Left ventricle myocardium inferior (tissue), 1 donor: Measurements from ENCODE around the gene DGUOK. TPM values are rescaled to one million over a fixed set of nuclear protein-coding genes. Genes with fewer than 3 reads are reported as not detected.

Source experiments
- DNase-seq: peaks from one replicate; pipeline ENCODE4 v3.0.0-alpha.2; 2020
- H3K27ac ChIP-seq: fragments of 200-600 bp; replicated peaks from 2 replicates; pipeline ENCODE4 v1.8.0; 2021
- H3K27me3 ChIP-seq: fragments of 200-600 bp; 2 replicates; pipeline ENCODE4 v1.8.0; 2021; ENCODE audit warnings: low read depth
- H3K36me3 ChIP-seq: fragments of 200-600 bp; 2 replicates; pipeline ENCODE4 v1.8.0; 2021
- H3K4me1 ChIP-seq: fragments of 200-600 bp; 2 replicates; pipeline ENCODE4 v1.8.0; 2021
- H3K4me3 ChIP-seq: fragments of 200-600 bp; 2 replicates; pipeline ENCODE4 v1.8.0; 2021; ENCODE audit warnings: mild to moderate bottlenecking, moderate library complexity
- H3K9me3 ChIP-seq: fragments of 200-600 bp; replicated peaks from 2 replicates; pipeline ENCODE4 v1.8.0; 2021
- intact Hi-C: fragments of 100-400 bp; cut with micrococcal nuclease; formaldehyde crosslinking; loops from one replicate; pipeline ENCODE4 v1.11.0; 2022
- total RNA-seq: library from RNA; stranded (reverse); fragmentation: NEBNext Ultra II Directional; extraction: Animal tissue kit (Norgen Biotek cat#: 25700); gene quantifications from one replicate; pipeline ENCODE4 v1.2.1, GENCODE V29; 2021
- TF ChIP-seq, protein P1 (sequence below): fragments of 200-600 bp; IDR thresholded peaks from 2 replicates; pipeline ENCODE4 v1.8.0; 2021; ENCODE audit warnings: antibody characterized with exemption, mild to moderate bottlenecking, borderline replicate concordance
- donor health status: DM: no; HTN: yes; CAD: no; lungs with severe emphysema.

The DGUOK gene
- total RNA-seq, 1 donor from 2014 or later: 21.9 TPM

DNA sequence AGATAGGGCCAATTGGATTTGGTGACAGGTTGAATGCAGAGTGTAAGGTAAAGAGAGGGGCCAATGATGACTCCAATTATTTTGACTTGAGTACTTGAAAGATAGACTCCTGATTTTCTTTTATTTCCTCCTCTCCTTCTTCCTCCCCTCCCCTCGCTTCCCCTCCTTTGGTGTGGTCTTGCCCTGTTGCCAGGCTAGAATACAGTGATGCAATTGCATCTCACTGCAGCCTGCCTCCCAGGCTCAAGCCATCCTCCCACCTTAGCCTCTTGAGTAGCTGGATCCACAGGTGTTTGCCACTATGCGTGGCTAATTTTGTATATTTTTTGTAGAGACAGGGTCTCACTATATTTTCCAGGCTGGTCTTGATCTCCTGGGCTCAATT, 2.3 kb downstream of the DGUOK start:
- H3K4me3 ChIP-seq: no peak overlapping the region
- no peaks in the 10 kb centered on the region for H3K9me3 ChIP-seq
- no peaks in the 10 kb centered on the region for H3K27me3 ChIP-seq
- intact Hi-C loops: no loop called here
- H3K27ac ChIP-seq: no peak overlapping the region
- peaks cover 6% of the 10 kb centered on the region for H3K36me3 ChIP-seq
- DNase-seq: no peak
- TF ChIP-seq, protein P1, sequence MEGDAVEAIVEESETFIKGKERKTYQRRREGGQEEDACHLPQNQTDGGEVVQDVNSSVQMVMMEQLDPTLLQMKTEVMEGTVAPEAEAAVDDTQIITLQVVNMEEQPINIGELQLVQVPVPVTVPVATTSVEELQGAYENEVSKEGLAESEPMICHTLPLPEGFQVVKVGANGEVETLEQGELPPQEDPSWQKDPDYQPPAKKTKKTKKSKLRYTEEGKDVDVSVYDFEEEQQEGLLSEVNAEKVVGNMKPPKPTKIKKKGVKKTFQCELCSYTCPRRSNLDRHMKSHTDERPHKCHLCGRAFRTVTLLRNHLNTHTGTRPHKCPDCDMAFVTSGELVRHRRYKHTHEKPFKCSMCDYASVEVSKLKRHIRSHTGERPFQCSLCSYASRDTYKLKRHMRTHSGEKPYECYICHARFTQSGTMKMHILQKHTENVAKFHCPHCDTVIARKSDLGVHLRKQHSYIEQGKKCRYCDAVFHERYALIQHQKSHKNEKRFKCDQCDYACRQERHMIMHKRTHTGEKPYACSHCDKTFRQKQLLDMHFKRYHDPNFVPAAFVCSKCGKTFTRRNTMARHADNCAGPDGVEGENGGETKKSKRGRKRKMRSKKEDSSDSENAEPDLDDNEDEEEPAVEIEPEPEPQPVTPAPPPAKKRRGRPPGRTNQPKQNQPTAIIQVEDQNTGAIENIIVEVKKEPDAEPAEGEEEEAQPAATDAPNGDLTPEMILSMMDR: no peak
- H3K4me1 ChIP-seq: peaks cover 59% of the 10 kb centered on the region

DNA sequence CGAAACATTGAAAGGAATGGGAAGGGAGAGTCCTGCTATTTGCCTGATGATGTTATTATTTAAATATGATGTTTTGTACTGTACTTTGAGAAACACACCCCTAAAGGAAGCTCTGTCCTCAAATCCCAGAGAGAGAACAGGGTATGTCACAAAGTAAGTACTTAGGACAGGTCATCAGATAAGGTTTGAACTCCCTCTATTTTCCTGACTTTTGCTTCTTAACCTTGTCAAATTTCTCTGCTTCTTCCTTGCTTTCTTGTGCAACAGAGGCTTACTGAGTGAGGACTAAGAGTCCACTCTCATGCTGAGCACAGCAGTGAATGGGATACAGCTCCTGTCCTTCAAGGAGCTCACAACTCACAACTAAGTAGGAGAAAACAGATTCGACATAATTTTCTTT, 3.7 kb downstream of the DGUOK start:
- intact Hi-C loops: no loop called here
- no peaks in the 10 kb centered on the region for H3K9me3 ChIP-seq
- peaks cover 6% of the 10 kb centered on the region for H3K36me3 ChIP-seq
- no peak overlapping the region for H3K4me3 ChIP-seq
- no peak for DNase-seq
- no peak overlapping the region for H3K27ac ChIP-seq
- TF ChIP-seq, protein P1: no peak
- H3K4me1 ChIP-seq: peaks cover 64% of the 10 kb centered on the region
- no peaks in the 10 kb centered on the region for H3K27me3 ChIP-seq

DNA sequence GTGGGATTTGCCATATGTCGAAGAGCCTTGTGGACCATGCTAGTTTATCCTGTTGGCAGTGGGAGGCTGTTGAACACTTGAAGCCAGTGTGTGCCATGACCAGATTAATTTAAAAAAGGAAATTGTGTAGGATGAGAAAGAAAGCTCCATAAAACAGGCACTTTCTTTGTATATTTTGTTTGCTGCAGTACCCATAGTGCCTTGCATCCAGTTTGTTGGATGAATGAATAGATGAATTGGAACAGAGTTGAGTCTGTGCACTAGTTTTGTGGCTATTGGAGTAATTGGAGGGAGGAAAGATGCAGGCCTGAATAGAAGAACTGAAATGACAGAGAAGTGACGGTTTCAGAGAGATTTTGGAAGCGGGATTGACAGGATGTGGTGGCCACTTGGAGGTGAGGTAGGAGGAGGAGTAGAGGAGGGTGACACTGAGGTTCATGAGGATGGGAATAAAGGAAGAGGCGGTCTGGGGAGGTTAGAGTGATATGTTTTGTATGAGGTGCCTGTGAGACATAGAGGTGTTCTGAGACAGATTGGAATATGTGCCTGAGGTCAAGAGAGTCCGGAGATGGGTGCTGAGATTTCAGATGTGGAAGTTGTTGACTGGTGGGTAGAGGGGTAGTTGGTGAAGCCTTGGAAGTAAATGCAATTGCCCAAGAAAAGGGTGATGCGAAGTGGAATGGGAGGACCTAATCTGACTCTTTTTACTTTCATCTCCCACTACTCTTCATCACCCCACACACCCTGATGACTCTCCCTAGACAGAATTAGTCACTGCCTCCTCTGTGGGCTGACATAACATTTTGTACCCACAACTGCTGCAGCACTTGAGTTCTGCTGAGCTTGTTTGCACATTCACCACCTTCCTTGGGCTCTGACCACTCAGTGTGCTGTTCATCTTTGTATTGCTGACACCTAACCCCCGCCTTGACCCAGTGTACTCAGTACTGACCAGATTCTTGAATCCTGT, 5.1 kb downstream of the DGUOK start:
- H3K36me3 ChIP-seq: peaks cover 8% of the 10 kb centered on the region
- peaks cover 68% of the 10 kb centered on the region for H3K4me1 ChIP-seq
- H3K27ac ChIP-seq: no peak overlapping the region
- no peaks in the 10 kb centered on the region for H3K9me3 ChIP-seq
- intact Hi-C loops: no loop called here
- H3K27me3 ChIP-seq: no peaks in the 10 kb centered on the region
- TF ChIP-seq, protein P1: no peak
- no peak overlapping the region for H3K4me3 ChIP-seq
- no peak for DNase-seq

DNA sequence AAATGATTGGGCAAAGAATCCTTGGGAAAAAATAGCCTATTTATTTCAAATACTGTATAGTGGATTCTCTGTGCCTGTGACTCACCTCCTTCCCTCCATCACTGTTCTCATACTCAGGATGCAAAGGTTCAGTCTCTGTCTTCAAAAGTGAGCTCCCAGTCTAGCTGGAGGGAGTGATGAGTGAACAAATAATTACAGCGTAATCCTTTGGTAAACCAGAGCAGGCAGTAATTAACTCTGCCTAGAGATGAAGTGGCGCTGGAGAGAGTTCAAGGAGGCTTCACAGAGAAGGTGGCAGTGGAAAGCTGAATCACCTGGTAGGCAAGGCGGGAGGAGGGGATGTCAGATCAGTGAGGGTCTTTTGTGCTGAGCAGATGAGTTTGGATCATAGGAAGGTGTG, 6.5 kb downstream of the DGUOK start:
- H3K27me3 ChIP-seq: no peaks in the 10 kb centered on the region
- H3K27ac ChIP-seq: no peak overlapping the region
- no peak for DNase-seq
- intact Hi-C loops: no loop called here
- H3K4me1 ChIP-seq: peaks cover 61% of the 10 kb centered on the region
- H3K36me3 ChIP-seq: peaks cover 12% of the 10 kb centered on the region
- TF ChIP-seq, protein P1: no peak
- no peak overlapping the region for H3K4me3 ChIP-seq
- no peaks in the 10 kb centered on the region for H3K9me3 ChIP-seq

DNA sequence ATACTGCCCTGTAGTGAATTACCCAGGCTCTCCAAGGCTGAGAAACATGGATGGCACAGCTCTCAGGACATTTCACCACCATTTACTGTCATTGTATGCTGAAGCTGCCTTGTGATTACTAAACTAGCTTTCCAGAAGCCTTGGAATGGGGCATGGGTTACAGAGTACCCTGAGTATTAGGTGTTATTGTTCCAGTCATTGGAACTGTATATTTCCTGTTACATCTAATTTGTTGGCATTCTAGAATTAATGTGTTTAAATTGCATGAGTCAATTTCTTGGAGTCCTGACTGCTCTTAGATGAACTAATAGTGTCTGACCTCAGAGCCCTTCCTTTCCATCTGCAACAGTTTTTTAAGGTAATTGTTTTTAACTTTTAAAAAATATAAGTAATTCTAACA, 9.0 kb downstream of the DGUOK start:
- no peaks in the 10 kb centered on the region for H3K27me3 ChIP-seq
- no peak for DNase-seq
- intact Hi-C loops: no loop called here
- H3K9me3 ChIP-seq: no peaks in the 10 kb centered on the region
- H3K36me3 ChIP-seq: peaks cover 12% of the 10 kb centered on the region
- peaks cover 50% of the 10 kb centered on the region for H3K4me1 ChIP-seq
- TF ChIP-seq, protein P1: no peak
- no peak overlapping the region for H3K4me3 ChIP-seq
- no peak overlapping the region for H3K27ac ChIP-seq
